Hematopoietic multipotent progenitor cell treated with erythropoietin and hydrocortisone succinate and interleukin-3 and kit ligand, for 15 days (in vitro differentiated cells): ENCODE measurements around the gene OSBPL2.

Experiments used
- DNase-seq: peaks from one replicate; pipeline ENCODE4 v3.0.0-alpha.2; 2015; ENCODE audit warnings: low spot score

The OSBPL2 gene

GRCh38 chr20:62327726-62328495 is 89.6 kb downstream of the OSBPL2 start:
- no peak for DNase-seq

- DNase-seq = no peak
Observed at GRCh38 chr20:62328684-62329388, 90.5 kb downstream of the OSBPL2 start.

- DNase-seq = no peak
Observed at GRCh38 chr20:62329389-62330377, 91.4 kb downstream of the OSBPL2 start.

- DNase-seq = no peak
Observed at GRCh38 chr20:62330576-62331317, 92.4 kb downstream of the OSBPL2 start.

GRCh38 chr20:62331347-62331746 is 93.0 kb downstream of the OSBPL2 start:
- DNase-seq = no peak

- no peak for DNase-seq
Observed at GRCh38 chr20:62332421-62332820, 94.1 kb downstream of the OSBPL2 start.

GRCh38 chr20:62332989-62333819 is 94.9 kb downstream of the OSBPL2 start:
- no peak for DNase-seq

- no peak for DNase-seq
Observed at GRCh38 chr20:62333820-62334595, 95.7 kb downstream of the OSBPL2 start.

- no peak for DNase-seq
Observed at GRCh38 chr20:62334881-62335280, 96.6 kb downstream of the OSBPL2 start.

GRCh38 chr20:62335532-62335931 is 97.2 kb downstream of the OSBPL2 start:
- no peak for DNase-seq

GRCh38 chr20:62336329-62336728 is 98.0 kb downstream of the OSBPL2 start:
- DNase-seq = no peak

GRCh38 chr20:62336775-62337557 is 98.6 kb downstream of the OSBPL2 start:
- DNase-seq = no peak

- DNase-seq = no peak
Observed at GRCh38 chr20:62337558-62338293, 99.4 kb downstream of the OSBPL2 start.

- DNase-seq = no peak
Observed at GRCh38 chr20:62338294-62338620, 99.9 kb downstream of the OSBPL2 start.

- no peak for DNase-seq
Observed at GRCh38 chr20:62339647-62340062, 101.3 kb downstream of the OSBPL2 start.

- DNase-seq = no peak
Observed at GRCh38 chr20:62342910-62343309, 104.6 kb downstream of the OSBPL2 start.

- no peak for DNase-seq
Observed at GRCh38 chr20:62344092-62344491, 105.8 kb downstream of the OSBPL2 start.

GRCh38 chr20:62344782-62345181 is 106.5 kb downstream of the OSBPL2 start:
- no peak for DNase-seq
